HepG2 (cell line): ENCODE results near the gene MACROD2. TPM values are rescaled to one million over a fixed set of nuclear protein-coding genes. Genes with fewer than 3 reads are reported as not detected.

ENCODE experiments used
- HIVEP1 ChIP-seq: sonication (generic); formaldehyde crosslinking; IDR thresholded peaks from 2 replicates; pipeline ENCODE4 v1.4.0; 2020; ENCODE audit warnings: mild to moderate bottlenecking, missing genetic modification reagents
- HNF4A ChIP-seq: sonication (generic); formaldehyde crosslinking; IDR thresholded peaks from 2 replicates; pipeline ENCODE4 v1.4.0; 2020; ENCODE audit warnings: missing genetic modification reagents
- ISL2 ChIP-seq: sonication (generic); formaldehyde crosslinking; IDR thresholded peaks from 2 replicates; pipeline ENCODE4 v1.5.0; 2020; ENCODE audit warnings: missing genetic modification reagents
- KDM1A ChIP-seq: IDR thresholded peaks from 2 replicates; pipeline ENCODE4 v1.6.1; 2016; ENCODE audit warnings: missing compliant biosample characterization
- MYC ChIP-seq: sonication (generic); formaldehyde crosslinking; IDR thresholded peaks from 2 replicates; pipeline ENCODE4 v1.9.0; 2021; ENCODE audit warnings: missing genetic modification reagents, borderline replicate concordance
- NFYB ChIP-seq: sonication (generic); formaldehyde crosslinking; IDR thresholded peaks from 2 replicates; pipeline ENCODE4 v1.4.0; 2020; ENCODE audit warnings: missing genetic modification reagents
- PCBP2 ChIP-seq: fragments of 200-400 bp; formaldehyde crosslinking; optimal IDR thresholded peaks from 2 replicates; pipeline ENCODE3; 2018; ENCODE audit warnings: low read length, low read depth; ENCODE audit not compliant: poor library complexity, severe bottlenecking
- RAD21 ChIP-seq: fragments of 450-650 bp; formaldehyde crosslinking; IDR thresholded peaks from 2 replicates; pipeline ENCODE4 v1.5.0; 2020; ENCODE audit warnings: mild to moderate bottlenecking
- SALL1 ChIP-seq: sonication (generic); formaldehyde crosslinking; IDR thresholded peaks from 2 replicates; pipeline ENCODE4 v1.8.0; 2022; ENCODE audit warnings: mild to moderate bottlenecking, missing genetic modification reagents
- SCMH1 ChIP-seq: sonication (generic); formaldehyde crosslinking; IDR thresholded peaks from 2 replicates; pipeline ENCODE4 v1.9.0; 2021; ENCODE audit warnings: missing genetic modification reagents, mild to moderate bottlenecking, borderline replicate concordance
- SOX13 ChIP-seq, 3 experiments: fragments of 450-650 bp in 1 of 3; sonication (generic) in 1 of 3; formaldehyde crosslinking in 1 of 3; IDR thresholded peaks in 2 of 3; conservative IDR thresholded peaks in 1 of 3; 2 replicates each; pipeline versions ENCODE4 v1.5.0 to v1.6.1; 2016 to 2020; ENCODE audit warnings: antibody characterized with exemption in 1 of 3, mild to moderate bottlenecking in 1 of 3, missing compliant biosample characterization in 1 of 3, missing genetic modification reagents in 1 of 3, moderate library complexity in 1 of 3
- SRSF4 ChIP-seq: fragments of 200-400 bp; formaldehyde crosslinking; IDR thresholded peaks from one replicate; pipeline ENCODE4 v1.6.1; 2018; ENCODE audit warnings: mild to moderate bottlenecking, low read depth, low read length, moderate library complexity; ENCODE audit not compliant: poor library complexity, severe bottlenecking
- STAG1 ChIP-seq: sonication (generic); formaldehyde crosslinking; IDR thresholded peaks from 2 replicates; pipeline ENCODE4 v1.4.0; 2020; ENCODE audit warnings: missing genetic modification reagents
- SUZ12 ChIP-seq: fragments of 150-350 bp; IDR thresholded peaks from 2 replicates; pipeline ENCODE4 v1.6.1; 2014; ENCODE audit warnings: low read depth, low read length
- TOPORS ChIP-seq: sonication (generic); formaldehyde crosslinking; IDR thresholded peaks from 2 replicates; pipeline ENCODE4 v1.8.0; 2023; ENCODE audit warnings: mild to moderate bottlenecking, missing genetic modification reagents
- ZNF17 ChIP-seq: sonication (generic); formaldehyde crosslinking; IDR thresholded peaks from 2 replicates; pipeline ENCODE4 v1.5.0; 2020; ENCODE audit warnings: mild to moderate bottlenecking, missing genetic modification reagents
- ZNF224 ChIP-seq: sonication (generic); formaldehyde crosslinking; IDR thresholded peaks from 2 replicates; pipeline ENCODE4 v1.5.0; 2020; ENCODE audit warnings: mild to moderate bottlenecking, missing genetic modification reagents
- ZNF263 ChIP-seq: sonication (generic); formaldehyde crosslinking; IDR thresholded peaks from 2 replicates; pipeline ENCODE4 v1.4.0; 2020; ENCODE audit warnings: missing genetic modification reagents
- ZNF512B ChIP-seq: sonication (generic); formaldehyde crosslinking; IDR thresholded peaks from 2 replicates; pipeline ENCODE4 v1.5.1; 2020; ENCODE audit warnings: missing genetic modification reagents, mild to moderate bottlenecking, borderline replicate concordance
- ZNF598 ChIP-seq: sonication (generic); formaldehyde crosslinking; IDR thresholded peaks from 2 replicates; pipeline ENCODE4 v1.5.1; 2020; ENCODE audit warnings: mild to moderate bottlenecking, missing genetic modification reagents, borderline replicate concordance
- ZNF644 ChIP-seq: IDR thresholded peaks from 2 replicates; pipeline ENCODE4 v1.6.1; 2016; ENCODE audit warnings: low read depth
- ZNF660 ChIP-seq: sonication (generic); formaldehyde crosslinking; IDR thresholded peaks from 2 replicates; pipeline ENCODE4 v1.5.1; 2020; ENCODE audit warnings: mild to moderate bottlenecking, low read depth, missing genetic modification reagents, borderline replicate concordance
- polyA plus RNA-seq, 8 experiments: library from polyadenylated mRNA; depleted of rRNA in 3 of 8; stranded (reverse) in 7 of 8; unstranded in 1 of 8; fragments of >200 nt; fragmentation: Illumina TruSeq in 4 of 8; extraction: Trizol in 4 of 8; gene quantifications; 2 replicates each; pipeline versions ENCODE4 v1.2.1 to v1.2.3, GENCODE V29; 2011 to 2016; ENCODE audit warnings: low read depth in 4 of 8, missing spikeins in 1 of 8, mixed read lengths in 1 of 8; ENCODE audit not compliant: insufficient read depth in 1 of 8
- total RNA-seq, 5 experiments: library from RNA; depleted of rRNA; stranded (reverse); fragments of >200 nt; fragmentation: Illumina TruSeq; extraction: Trizol; gene quantifications; 2 replicates each; pipeline ENCODE4 v1.2.3, GENCODE V29; 2016; ENCODE audit warnings: low read depth in 1 of 5
- TF ChIP-seq, protein P1 (sequence below): sonication (generic); formaldehyde crosslinking; IDR thresholded peaks from 2 replicates; pipeline ENCODE4 v1.5.0; 2020; ENCODE audit warnings: mild to moderate bottlenecking, missing genetic modification reagents

MACROD2 gene
- total and polyA plus RNA-seq, 2 of the 13 experiments (the other 11 are each of a cell fraction or from before 2014, with no cell fraction given) = 0.13 to 0.51 TPM

DNA sequence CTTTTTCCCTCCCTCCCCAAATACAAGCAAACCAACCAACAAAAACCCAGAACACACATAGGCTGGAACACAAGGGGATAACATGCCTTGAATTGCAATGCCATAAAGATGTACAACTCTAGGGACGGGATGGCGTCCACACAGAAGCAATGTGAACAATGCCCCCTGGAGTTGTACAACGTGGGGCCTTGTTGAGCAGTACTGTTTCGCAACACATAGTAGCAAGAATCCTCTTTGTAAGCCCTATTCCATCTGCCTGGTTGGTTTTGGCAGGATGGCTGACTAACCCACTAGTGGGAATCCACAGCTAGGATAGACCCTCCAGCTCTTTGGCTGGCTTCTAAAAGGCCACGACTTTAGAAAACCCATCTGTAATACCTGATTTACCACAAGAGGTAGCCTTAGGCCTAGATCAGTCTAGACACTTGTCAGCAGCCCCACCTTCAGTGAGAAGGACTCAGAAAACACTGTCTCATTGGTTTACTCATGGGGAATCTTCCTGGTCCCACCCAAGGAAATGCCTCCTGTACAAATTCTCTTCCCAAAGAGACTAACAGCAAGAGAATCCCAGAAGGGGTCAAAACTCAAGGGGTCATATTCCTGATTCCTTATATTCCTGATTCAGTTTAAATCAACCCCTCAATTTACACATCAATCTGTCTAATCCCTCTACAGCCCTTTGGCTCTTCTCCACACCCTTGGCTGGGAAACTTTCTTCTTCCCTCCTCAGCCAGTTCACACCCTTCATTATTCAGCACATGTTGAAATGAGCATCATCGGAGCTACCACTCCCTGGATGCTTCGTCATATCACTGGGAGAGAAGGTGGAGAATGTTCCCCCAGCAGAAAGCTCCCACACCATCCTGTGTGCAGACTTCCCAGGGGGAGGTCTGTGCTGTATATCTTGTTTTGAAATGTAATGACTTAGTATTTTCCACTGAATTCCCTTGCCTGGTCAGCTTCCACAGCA, 964.5 kb downstream of the MACROD2 start (continued):
- TF ChIP-seq ZNF512B (CRISPR knock-in tag) (no peak), ZNF598 (no peak), STAG1 (CRISPR knock-in tag) (peak; percentile 41), SALL1 (no peak), TOPORS (CRISPR knock-in tag) (peak; percentile 49; the same call in 1 of the 2 replicates), ZNF17 (CRISPR knock-in tag) (no peak), ISL2 (CRISPR knock-in tag) (no peak), ZNF644 (CRISPR knock-in tag) (peak; percentile 65), SUZ12 (no peak), ZNF660 (CRISPR knock-in tag) (no peak), MYC (CRISPR knock-in tag) (no peak), ZNF224 (no peak), NFYB (CRISPR knock-in tag) (no peak), PCBP2 (no peak), SRSF4 (no peak), HNF4A (no peak), SOX13 (IDR thresholded peaks at IDR 0.05) (no peak), SOX13 (CRISPR knock-in tag; conservative IDR thresholded peaks at IDR 0.05 in 1 of 2, IDR thresholded peaks at IDR 0.05 in 1 of 2) (peak in 1 of 2 experiments; percentile 56; a peak in 2 of 4 replicates), RAD21 (no peak), ZNF263 (CRISPR knock-in tag) (no peak), KDM1A (CRISPR knock-in tag) (no peak), HIVEP1 (CRISPR knock-in tag) (no peak), SCMH1 (CRISPR knock-in tag) (no peak)
- TF ChIP-seq, protein P1, sequence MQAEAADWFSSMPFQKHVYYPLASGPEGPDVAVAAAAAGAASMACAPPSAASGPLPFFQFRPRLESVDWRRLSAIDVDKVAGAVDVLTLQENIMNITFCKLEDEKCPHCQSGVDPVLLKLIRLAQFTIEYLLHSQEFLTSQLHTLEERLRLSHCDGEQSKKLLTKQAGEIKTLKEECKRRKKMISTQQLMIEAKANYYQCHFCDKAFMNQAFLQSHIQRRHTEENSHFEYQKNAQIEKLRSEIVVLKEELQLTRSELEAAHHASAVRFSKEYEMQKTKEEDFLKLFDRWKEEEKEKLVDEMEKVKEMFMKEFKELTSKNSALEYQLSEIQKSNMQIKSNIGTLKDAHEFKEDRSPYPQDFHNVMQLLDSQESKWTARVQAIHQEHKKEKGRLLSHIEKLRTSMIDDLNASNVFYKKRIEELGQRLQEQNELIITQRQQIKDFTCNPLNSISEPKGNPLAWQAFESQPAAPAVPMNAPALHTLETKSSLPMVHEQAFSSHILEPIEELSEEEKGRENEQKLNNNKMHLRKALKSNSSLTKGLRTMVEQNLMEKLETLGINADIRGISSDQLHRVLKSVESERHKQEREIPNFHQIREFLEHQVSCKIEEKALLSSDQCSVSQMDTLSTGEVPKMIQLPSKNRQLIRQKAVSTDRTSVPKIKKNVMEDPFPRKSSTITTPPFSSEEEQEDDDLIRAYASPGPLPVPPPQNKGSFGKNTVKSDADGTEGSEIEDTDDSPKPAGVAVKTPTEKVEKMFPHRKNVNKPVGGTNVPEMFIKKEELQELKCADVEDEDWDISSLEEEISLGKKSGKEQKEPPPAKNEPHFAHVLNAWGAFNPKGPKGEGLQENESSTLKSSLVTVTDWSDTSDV (CRISPR knock-in tag) = no peak
